Measurements from ENCODE around the gene GRIK4. TPM values are rescaled to one million over a fixed set of nuclear protein-coding genes. Genes with fewer than 3 reads are reported as not detected.

Gene GRIK4
- total and polyA plus RNA-seq, 7 donors, result 0.04 to 0.11 (median 0.04) TPM; not detected in 4

- Histone ChIP-seq H3K4me3 (no peak overlapping the region), H3K36me3 (ENCODE audit: insufficient read depth in 1 of 2, low read depth in 1 of 2) (no peaks in the 10 kb centered on the region), H3K27ac (no peak overlapping the region), H3K9me3 (no peaks in the 10 kb centered on the region), H3K27me3 (ENCODE audit: insufficient read depth in 3 of 3, low read length in 2 of 3) (peaks cover 0 to 8% (median 0%) of the 10 kb centered on the region in 3 donors), H3K4me1 (no peaks in the 10 kb centered on the region)
- DNase-seq (no peak), ATAC-seq (no peak)
- WGBS, 3 donors, result 75 to 86% (median 77%) methylated on average over 4 of the region's 4 CpGs
- intact Hi-C loops (cut with DNase I), result no loop called here
- TF ChIP-seq, protein P1, sequence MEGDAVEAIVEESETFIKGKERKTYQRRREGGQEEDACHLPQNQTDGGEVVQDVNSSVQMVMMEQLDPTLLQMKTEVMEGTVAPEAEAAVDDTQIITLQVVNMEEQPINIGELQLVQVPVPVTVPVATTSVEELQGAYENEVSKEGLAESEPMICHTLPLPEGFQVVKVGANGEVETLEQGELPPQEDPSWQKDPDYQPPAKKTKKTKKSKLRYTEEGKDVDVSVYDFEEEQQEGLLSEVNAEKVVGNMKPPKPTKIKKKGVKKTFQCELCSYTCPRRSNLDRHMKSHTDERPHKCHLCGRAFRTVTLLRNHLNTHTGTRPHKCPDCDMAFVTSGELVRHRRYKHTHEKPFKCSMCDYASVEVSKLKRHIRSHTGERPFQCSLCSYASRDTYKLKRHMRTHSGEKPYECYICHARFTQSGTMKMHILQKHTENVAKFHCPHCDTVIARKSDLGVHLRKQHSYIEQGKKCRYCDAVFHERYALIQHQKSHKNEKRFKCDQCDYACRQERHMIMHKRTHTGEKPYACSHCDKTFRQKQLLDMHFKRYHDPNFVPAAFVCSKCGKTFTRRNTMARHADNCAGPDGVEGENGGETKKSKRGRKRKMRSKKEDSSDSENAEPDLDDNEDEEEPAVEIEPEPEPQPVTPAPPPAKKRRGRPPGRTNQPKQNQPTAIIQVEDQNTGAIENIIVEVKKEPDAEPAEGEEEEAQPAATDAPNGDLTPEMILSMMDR (IDR thresholded peaks at IDR 0.05), result no peak
Observed at GRCh38 chr11:120816176-120816575, 304.6 kb downstream of the GRIK4 start.

DNA sequence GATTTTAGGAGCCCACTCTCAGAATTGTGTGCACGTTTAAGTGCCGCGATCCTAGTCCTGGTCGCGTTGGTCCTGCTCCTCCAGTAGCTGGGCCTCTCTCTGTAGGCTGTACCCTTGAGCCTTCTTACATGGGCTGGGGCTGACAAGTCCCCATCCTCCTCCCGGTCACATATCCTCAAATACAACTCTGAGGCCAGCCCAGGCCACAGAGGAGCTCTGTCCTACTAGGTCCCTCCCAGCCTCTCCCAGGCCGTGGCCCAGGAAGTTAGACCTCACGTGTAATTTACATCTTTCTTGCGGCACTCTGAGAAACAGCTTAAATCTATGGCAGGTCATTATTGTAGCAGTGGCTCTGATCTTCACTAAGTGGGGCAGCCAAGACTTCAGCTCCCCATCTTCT, 305.2 kb downstream of the GRIK4 start:
- intact Hi-C loops (cut with DNase I), result no loop called here
- Histone ChIP-seq H3K4me3 (no peak overlapping the region), H3K36me3 (ENCODE audit: insufficient read depth in 1 of 2, low read depth in 1 of 2) (no peaks in the 10 kb centered on the region), H3K27me3 (ENCODE audit: insufficient read depth in 3 of 3, low read length in 2 of 3) (peaks cover 0 to 8% (median 0%) of the 10 kb centered on the region in 3 donors), H3K27ac (no peak overlapping the region), H3K9me3 (no peaks in the 10 kb centered on the region), H3K4me1 (no peaks in the 10 kb centered on the region)
- no peak for DNase-seq
- TF ChIP-seq, protein P1 (IDR thresholded peaks at IDR 0.05), result no peak
- WGBS, 3 donors, result 84 to 89% (median 84%) methylated on average over 9 of the region's 9 CpGs
- no peak for ATAC-seq

GRCh38 chr11:120817158-120817557, 305.6 kb downstream of the GRIK4 start:
- H3K4me3 ChIP-seq, result no peak overlapping the region
- no peak for DNase-seq
- intact Hi-C loops (cut with DNase I), result no loop called here
- peaks cover 0 to 8% (median 0%) of the 10 kb centered on the region in 3 donors for H3K27me3 ChIP-seq (ENCODE audit: insufficient read depth in 3 of 3, low read length in 2 of 3)
- TF ChIP-seq, protein P1 (IDR thresholded peaks at IDR 0.05), result no peak
- no peaks in the 10 kb centered on the region for H3K9me3 ChIP-seq
- ATAC-seq, result no peak
- H3K4me1 ChIP-seq, result no peaks in the 10 kb centered on the region
- no peak overlapping the region for H3K27ac ChIP-seq
- no peaks in the 10 kb centered on the region for H3K36me3 ChIP-seq (ENCODE audit: insufficient read depth in 1 of 2, low read depth in 1 of 2)
- 70 to 86% (median 82%) methylated on average over 2 of the region's 2 CpGs for WGBS, 3 donors

GRCh38 chr11:120818097-120818496, 306.5 kb downstream of the GRIK4 start:
- Histone ChIP-seq H3K9me3 (no peaks in the 10 kb centered on the region), H3K4me3 (no peak overlapping the region), H3K4me1 (no peaks in the 10 kb centered on the region), H3K27me3 (ENCODE audit: insufficient read depth in 3 of 3, low read length in 2 of 3) (peaks cover 0 to 8% (median 0%) of the 10 kb centered on the region in 3 donors), H3K36me3 (ENCODE audit: insufficient read depth in 1 of 2, low read depth in 1 of 2) (no peaks in the 10 kb centered on the region), H3K27ac (no peak overlapping the region)
- ATAC-seq, result no peak
- 81 to 93% (median 91%) methylated on average over 8 of the region's 8 CpGs for WGBS, 3 donors
- DNase-seq, result no peak
- intact Hi-C loops (cut with DNase I), result no loop called here
- TF ChIP-seq, protein P1 (IDR thresholded peaks at IDR 0.05), result no peak

GRCh38 chr11:120819003-120819402, 307.5 kb downstream of the GRIK4 start:
- WGBS, 3 donors, result 37 to 67% (median 61%) methylated on average over 7 of the region's 7 CpGs
- no peaks in the 10 kb centered on the region for H3K4me1 ChIP-seq
- no peak overlapping the region for H3K4me3 ChIP-seq
- no peak overlapping the region for H3K27ac ChIP-seq
- TF ChIP-seq, protein P1 (IDR thresholded peaks at IDR 0.05), result no peak
- ATAC-seq (no peak), DNase-seq (no peak)
- intact Hi-C loops (cut with DNase I), result no loop called here
- H3K9me3 ChIP-seq, result no peaks in the 10 kb centered on the region
- no peaks in the 10 kb centered on the region for H3K36me3 ChIP-seq (ENCODE audit: insufficient read depth in 1 of 2, low read depth in 1 of 2)
- H3K27me3 ChIP-seq (ENCODE audit: insufficient read depth in 3 of 3, low read length in 2 of 3), result peaks cover 0 to 8% (median 0%) of the 10 kb centered on the region in 3 donors
